G401 (cell line): ENCODE results near the gene FRS3. TPM values are rescaled to one million over a fixed set of nuclear protein-coding genes. Genes with fewer than 3 reads are reported as not detected.

Experiments
- DNase-seq: peaks from one replicate; pipeline ENCODE4 v3.0.0-alpha.2; 2015; ENCODE audit warnings: low spot score
- in situ Hi-C: cut with HindIII; loops from 2 replicates; pipeline ENCODE4 v1.10.0; 2016; ENCODE audit warnings: low sequenced_read_pairs, mixed read lengths
- total RNA-seq: library from RNA; depleted of rRNA; stranded (reverse); fragments of >200 nt; shearing (Covaris generic); gene quantifications from 2 replicates; pipeline ENCODE4 v1.2.3, GENCODE V29; 2014

The FRS3 gene
- total RNA-seq, 1 experiment from 2014 or later, result 3.3 TPM

DNA sequence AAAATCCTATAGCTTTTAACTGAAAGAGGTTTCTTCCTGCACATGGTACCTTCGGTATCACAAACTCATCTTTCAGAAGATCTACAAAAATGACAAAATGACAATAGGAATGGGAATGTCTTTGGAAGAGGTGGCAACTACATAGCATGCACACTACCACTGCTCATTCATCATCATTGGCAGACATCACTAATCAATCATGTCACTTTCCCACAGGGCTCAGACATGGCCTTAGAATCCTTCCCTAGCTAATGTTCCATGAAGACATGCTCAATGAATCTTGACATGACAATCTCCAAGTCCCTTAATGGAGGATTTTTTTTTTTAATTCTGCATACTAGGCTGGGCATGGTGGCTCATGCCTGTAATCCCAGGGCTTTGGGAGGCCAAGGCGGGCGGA lies 29.3 kb downstream of the FRS3 start:
- no peak for DNase-seq
- in situ Hi-C loops, result no loop called here

DNA sequence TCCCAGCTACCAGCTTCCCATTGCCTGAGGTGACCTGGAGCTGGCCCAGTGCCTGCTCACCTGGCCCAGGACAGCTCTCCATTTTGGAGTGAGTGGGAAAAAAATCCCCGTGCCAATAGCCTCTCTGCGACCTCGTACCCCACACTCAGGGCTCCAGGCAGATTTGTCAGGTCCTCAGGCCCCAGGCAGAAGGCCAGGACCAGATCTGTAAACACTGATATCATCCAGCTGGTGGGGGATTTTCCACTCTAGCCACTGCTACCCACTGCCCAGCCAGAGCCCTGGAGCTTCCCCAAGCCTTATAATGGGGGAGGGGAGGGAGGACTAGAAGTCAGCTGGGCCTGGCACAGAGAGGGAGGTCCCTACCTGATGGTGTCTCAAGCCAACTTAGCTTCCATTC lies 31.2 kb downstream of the FRS3 start:
- in situ Hi-C loops, result no loop called here
- no peak for DNase-seq

DNA sequence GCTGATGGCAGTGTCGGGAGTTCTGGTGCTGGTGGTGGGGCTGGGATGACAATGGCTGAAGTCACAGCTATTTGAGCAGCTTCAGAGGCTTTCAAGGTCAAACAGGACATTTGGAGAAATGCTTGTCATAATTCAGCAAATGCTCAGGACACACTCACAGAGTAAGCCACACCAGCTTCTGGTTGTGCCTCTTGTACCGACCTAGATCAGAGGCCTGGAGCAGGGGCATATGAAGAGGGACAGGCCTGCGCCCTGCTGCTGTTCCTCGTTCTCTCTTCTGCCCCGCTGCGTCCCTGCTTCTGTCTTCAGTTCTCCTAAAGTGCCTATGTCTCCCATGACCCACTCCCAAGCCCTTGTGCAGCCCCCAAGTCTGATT lies 31.6 kb downstream of the FRS3 start:
- DNase-seq, result no peak
- in situ Hi-C loops, result no loop called here

DNA sequence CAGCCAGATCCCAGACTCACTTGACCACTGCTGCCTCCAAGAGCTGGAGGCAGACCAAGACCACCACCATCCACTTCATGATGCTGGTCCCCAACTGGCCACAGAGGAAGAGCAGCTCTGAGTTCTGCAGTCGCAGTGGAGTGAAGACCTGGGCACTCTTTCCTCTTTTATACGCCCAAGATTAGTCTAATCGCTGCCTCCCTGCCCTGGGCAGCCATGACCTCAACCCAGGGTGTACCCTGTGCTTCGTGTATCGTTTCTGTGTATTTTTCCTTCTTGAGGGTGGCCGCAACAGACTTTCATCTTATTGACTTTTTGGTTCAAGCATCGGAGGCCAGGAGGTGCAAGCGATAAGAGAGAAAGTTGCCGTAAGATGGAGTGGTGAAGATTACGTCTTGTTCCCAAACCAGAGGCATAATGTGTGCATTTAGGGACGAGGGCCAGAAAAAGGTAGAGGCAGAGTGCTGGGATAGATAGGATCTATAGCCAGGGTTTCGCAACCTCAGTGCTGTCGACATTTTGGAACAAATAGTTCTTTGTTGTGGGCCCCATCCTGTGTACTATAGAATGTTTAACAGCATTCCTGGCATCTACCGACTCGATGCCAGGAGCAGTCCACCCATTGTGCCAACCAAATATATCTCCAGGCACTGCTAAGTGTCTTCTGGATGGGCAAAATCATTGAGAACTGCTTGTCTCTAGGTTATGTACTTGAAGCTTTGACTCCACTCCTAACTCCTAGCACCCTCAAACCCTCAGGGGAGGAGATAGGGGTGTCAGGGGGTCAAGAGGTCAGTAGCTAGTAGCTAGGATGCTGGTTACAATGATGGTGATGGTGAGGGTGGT lies 32.2 kb downstream of the FRS3 start, which contains the start of gene PGC:
Gene PGC, minus strand, starts transcription at position 142 of the 846 bp plus-strand sequence. Its CDS starts 63 bp downstream, at position 79.
- DNase-seq, result no peak
- in situ Hi-C loops, result no loop called here

DNA sequence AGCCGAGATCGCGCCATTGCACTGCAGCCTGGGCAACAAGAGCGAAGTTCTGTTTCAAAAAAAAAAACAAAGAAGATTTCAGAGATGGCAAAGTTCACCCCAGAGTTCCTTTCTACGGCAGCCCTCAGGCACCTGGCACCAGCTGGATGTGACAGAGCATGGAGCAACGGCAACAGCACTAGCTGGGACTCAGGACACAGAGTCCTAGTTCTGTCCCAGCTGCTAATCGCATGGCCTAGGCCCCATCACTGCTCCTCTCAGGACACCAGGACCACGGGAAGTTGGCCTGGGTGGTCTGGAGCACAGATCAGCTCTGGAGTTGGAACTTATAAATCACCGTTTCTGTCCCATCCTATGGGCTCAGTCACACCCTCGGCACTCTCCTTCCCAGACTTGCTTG lies 33.6 kb downstream of the FRS3 start:
- no peak for DNase-seq
- in situ Hi-C loops, result no loop called here

DNA sequence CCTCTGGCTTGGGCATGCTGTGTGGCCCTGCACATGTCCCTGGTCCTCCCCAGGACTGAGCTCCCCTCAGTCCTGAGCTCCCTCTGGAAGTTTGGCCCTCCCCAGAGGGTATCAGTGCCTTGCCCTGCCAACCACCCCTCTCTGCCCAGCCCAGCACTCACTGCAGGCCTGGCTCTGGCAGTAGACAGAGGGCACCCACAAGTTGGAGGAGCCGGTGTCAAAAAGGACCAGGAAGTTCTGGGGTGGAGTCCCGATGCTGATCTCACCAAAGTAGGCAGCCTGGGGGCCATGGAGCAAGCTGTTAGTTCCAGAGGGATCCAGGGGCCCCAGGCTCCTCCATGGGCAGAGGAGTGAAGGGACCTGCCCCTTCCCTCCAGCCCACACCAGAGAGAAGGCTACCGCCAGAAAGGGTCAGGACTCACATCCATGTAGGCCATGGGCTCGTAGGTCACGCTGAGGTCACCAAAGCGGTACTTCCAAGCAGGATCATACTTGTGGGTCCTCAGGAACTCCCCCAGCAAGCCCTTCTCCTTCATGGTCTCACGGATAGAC lies 35.4 kb downstream of the FRS3 start:
- in situ Hi-C loops, result no loop called here
- DNase-seq, result no peak

DNA sequence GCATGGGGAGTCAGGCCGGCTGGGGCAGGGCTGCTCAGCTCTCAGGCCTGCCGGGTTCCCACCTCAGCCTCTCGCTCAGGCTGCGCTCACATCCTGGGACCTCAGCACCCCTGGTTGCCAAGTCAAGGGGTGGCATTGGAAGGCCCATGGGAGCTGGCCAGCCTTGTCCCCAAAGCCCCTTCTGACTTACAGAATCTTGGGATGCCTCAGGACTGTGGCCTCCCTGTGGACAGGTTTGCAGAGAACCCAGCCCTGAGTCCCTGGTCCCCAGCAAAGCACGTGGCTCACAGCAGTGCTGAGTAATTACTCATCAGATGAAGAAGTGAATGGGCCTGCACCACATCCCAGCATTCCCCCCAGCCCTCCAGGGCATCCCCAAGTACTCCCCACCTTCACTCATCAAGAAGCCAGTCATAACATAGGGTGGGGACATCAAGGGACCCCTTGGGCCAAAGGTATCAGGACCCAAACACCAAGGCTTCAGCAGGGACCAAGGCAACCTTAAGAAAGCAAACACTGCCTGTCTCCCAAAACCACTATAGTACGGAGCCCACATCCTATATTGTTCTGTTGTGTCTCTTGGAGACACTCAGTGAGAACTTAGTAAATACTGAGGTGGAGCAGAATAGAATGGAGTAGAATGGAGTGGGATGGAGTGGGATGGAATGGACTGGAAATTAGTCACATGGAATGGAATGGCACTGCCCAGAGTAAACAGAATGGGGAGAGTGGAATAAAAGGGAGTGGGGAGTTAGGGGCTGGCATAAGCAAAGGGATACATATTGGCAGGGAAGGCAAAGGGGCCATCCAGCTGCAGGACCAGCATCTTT lies 36.1 kb downstream of the FRS3 start:
- DNase-seq, result no peak
- in situ Hi-C loops, result no loop called here

DNA sequence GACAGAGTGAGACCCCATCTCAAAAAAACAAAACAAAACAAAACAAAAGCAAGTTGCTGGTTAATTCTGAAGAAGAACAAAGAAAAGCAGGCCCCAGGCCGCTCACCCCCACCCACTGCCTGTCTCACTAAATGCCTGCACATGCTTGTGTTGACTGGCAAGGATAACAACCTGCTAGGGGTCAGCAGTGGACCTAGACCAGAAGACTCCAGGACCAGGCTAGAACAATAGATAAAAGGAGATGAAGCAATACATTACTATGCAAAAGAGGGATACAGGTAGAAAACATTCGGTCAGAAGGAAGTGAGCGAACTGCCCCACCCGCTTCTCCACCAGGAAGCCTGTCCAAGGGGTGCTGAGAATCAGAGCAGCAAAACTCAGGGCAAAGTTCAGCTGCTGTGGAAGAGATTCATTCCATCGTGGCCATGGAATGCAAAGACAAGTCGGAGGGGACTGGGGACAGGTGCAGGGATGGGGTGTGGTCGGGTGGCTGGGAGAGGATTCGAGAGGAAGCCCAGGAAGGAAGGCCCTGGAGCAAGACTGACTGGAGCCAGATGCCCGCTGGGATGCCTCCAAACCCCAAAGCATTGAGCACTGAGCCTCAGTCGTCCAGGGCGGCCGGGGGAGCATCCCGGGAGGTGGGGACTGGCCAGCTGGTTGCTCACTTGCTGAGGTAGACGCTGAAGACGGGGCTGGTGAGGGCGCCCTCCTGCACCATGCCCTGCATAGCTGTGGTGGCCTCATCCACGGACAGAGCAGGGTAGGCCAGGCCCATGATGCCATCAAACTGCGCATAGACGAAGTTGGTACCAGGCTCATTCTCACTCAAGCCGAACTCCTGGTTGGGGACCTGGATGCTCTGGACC lies 37.8 kb downstream of the FRS3 start:
- in situ Hi-C loops, result no loop called here
- no peak for DNase-seq

DNA sequence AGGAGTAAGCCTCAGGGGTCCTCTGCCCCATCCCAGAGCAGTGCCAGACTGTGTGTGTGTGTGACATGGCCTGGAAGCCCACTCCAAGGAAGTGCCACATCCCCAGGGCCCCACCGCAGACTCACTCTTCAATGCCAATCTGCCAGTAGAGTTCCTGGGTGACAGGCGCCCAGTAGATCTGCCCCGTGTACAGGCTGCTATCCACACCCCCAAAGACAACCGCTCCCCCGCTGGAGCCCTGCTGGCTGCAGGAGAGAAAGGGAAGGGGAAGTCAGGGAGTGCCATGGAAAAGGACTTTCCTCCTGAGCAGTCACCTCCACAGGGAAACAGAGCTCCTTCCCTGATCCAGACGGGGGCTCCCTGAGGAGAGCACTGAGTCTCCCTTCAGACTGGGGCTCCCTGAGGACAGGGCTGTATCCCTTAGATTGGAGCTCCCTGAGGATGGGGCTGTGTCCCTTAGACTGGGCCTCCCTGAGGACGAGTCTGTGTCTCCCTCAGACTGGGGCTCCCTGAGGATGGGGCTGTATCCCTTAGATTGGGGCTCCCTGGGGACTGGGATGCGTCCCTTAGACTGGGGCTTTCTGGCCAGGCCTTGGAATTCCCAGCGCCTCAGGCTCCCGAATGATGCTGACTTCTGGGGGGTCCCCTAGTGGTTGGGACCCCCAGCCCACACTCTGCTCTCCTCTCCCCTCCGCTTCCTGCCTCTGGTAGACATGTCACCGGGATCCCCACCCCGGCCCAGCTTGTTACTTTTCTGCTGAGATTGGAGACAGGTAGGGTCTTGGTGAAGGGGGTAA lies 39.1 kb downstream of the FRS3 start:
- in situ Hi-C loops, result no loop called here

DNA sequence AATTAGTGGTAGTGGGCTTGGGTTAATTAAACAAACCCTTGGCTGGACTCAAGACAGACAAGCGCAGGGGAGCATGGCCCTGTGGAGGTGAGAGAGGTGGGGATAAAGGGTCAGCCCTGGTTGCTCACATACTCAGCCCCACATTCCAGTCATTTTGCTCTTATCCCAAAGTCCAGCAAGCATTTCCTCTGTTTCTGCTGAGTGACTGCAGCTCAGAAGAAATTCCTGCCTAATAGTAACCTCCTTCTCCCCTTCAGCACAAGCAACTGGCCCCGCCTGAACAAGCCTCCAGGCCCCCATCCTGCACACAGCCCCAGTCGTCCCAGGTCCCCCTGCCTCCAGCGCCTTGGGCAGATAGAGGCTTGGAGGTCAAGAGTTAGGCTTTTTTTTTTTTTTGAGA lies 40.7 kb downstream of the FRS3 start:
- no peak for DNase-seq
- in situ Hi-C loops, result no loop called here

More for the DNA sequence above, 39.1 kb downstream of the FRS3 start:
- DNase-seq, result no peak

DNA sequence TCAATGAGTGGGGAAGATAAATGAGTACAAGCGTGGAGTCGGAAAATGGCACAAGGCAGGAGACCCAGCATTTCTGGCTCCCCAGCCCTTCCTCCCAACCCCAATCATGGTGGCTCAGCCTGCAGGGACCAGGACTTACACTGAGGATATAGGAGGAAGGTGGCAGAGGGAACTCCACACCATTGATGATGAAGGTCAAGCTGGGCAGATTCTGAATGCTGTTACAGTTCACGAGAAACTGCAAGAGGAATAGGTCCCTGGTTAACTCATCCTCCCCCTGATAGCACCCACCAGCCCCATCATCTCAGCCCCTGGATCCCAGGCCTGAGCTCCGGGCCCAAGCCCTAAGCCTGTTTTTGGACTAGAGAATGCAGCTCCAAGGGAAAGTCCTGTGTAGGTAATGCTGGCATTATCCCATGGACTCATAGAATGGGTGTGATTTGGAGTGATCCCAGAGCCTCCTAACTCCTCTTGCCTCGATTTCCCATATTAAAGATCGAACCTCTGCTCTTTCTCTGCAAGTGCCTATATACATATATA lies 42.0 kb downstream of the FRS3 start:
- DNase-seq, result no peak
- in situ Hi-C loops, result no loop called here

DNA sequence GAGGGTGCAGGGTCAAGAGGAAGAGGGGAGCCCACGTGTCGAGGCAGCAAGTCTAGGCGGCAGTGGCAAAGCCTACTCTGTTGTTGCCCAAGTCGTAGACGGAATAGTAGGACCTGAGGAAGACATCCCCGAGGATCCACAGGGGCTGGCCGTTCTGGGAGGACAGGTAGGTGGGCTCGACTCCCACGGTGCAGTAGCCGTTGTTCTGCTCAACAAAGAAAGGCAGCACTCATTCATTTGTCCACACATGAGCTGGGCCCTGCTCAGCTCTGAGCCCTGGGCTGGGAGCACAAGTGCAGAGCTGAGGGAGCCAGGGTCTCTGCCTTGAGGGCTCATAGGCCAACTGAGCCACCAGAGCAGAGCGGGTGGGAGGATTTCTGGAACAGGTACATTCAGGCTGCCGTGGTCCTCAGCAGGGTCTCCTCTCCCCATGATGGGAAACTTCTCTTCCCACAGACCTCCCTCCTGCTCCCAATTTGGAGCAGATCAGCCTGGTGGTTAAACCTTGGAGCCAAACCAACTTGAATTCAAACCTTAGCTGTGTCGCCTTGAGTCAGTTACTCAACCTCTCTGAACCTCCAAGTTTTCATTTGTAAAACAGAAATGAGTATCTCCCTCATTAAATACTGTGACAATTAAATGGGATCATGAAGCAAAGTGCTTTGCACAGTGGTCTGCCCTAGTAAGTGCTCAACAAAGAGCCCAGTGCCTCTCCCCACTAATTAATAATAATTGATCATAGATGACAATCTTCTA lies 42.7 kb downstream of the FRS3 start:
- no peak for DNase-seq
- in situ Hi-C loops, result no loop called here

DNA sequence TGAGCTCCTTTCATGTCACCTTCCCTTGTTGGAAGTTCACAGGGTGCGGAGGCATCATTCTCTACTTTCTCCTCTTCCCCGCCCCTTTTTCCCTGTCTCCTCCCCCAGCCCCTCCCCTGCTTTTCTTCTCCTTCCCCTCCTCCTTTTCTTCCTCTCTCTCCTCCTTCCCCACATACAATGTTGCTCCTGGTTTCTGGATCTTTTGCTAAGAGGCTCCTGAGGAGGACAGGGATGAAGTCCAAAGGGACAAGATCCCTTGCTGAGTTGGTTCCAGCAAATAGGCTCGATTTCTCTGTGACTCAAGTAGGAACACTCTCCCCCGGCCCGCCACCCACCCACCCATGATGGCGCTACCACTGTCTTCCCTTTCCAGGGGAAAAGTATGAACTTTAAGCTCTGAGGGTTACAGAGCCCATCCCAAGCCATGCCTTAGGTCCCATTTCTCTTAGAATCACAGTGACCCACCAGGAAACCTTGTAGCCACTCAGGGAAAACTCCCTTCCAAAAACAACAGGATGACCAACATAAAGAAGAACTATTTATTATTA lies 43.4 kb downstream of the FRS3 start:
- in situ Hi-C loops, result no loop called here

DNA sequence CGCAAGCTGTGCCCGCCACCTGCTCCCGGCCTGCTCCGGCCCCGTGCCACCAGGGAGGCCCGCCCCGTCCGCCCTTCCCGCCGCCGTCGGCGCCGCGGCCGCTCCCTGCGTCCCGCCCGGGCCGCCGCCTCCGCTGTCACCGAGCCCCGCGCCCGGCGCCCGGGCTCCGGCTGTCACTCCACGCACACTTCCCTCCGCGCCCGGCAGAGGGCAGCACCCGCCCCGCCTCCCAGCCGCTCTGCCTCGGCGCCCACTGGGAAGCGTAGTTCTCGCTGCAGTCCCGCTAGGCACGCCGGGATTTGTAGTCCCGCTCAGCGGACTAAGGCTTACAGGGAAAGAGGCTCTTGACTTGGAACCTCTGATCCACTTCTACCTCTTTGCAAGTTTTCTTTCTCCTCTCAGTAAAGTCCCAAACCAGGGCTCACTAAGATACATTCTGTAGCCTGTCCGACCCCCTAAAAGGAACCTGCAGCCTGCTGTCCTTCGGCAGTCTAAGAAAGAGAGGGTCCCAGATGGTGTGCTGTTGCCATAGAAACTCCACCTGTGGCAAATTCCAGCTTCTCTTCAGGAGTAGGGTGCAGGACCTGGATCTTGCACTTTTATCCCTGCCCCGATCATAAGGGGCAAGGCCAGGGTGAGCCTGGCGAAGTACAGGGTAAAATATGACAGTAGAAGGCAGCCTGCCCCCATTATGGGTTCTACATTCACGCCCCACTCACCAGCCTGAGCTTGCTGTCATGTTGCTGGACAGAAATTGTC lies 44.1 kb downstream of the FRS3 start, which contains the start of gene TFEB:
Gene TFEB, minus strand, starts transcription at position 182 of the 759 bp plus-strand sequence. CDS start 44,395 bp downstream, outside the sequence.
- DNase-seq, result peak; percentile 94
- in situ Hi-C loops, result no loop called here

More for the DNA sequence above, 43.4 kb downstream of the FRS3 start:
- DNase-seq, result peak; percentile 27

DNA sequence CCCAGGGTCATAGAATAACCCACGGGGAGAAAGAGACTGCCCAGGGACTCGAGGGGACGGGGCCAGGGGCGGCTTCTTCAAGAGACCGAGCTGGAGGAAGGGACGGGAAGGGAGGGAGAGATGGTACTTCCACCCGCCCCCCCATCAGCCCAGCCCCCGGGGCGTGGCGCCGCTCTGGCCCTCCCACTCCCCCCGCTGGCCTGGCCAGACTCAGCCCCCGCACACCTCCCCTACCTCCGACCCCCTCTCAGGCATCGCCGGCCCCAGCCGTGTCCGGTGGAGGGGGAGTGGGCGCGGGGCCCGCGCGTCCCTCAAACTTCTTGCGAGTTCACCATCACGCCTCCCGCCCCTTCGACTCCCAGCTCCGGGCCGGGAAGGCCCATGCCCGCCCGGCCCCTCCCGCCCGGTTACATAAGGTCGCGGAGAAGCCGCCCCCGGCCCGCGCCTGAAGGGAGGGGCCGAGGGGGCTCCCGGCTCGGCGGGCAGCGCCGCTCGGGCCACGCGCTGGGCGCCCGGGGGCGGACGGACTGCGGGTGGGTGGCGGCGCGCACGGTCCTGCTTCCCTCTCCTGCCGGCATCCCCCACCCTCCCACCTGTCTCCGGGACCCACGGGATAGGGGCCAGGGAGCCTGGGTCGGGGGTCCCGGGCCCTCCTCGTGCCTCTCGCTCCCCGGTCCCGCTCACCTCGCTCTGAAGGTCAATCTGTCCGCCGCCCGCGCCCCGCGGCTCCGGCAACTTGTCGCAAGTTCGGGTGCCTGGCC lies 44.9 kb downstream of the FRS3 start:
- in situ Hi-C loops, result no loop called here
- peak; percentile 82 for DNase-seq
